BLaER1 (cell line): ENCODE results near the gene PPDPF.
A peak's percentile ranks its signal among the peaks of the same experiment; 100 is the strongest.

ENCODE experiments used
- H3K27ac ChIP-seq: shearing (Covaris generic); formaldehyde crosslinking; 2 replicates; pipeline ENCODE4 v1.8.1; 2022
- H3K27me3 ChIP-seq: shearing (Covaris generic); formaldehyde crosslinking; 2 replicates; pipeline ENCODE4 v1.8.1; 2022
- H3K36me3 ChIP-seq: shearing (Covaris generic); formaldehyde crosslinking; 2 replicates; pipeline ENCODE4 v1.8.1; 2022
- H3K4me1 ChIP-seq: shearing (Covaris generic); formaldehyde crosslinking; 2 replicates; pipeline ENCODE4 v1.8.1; 2022
- H3K4me2 ChIP-seq: shearing (Covaris generic); formaldehyde crosslinking; 2 replicates; pipeline ENCODE4 v1.8.1; 2022
- H3K4me3 ChIP-seq: shearing (Covaris generic); formaldehyde crosslinking; 2 replicates; pipeline ENCODE4 v1.8.1; 2022
- H3K9ac ChIP-seq: shearing (Covaris generic); formaldehyde crosslinking; 2 replicates; pipeline ENCODE4 v1.8.1; 2022
- H3K9me3 ChIP-seq: shearing (Covaris generic); formaldehyde crosslinking; 2 replicates; pipeline ENCODE4 v1.8.1; 2022
- H4K20me1 ChIP-seq: shearing (Covaris generic); formaldehyde crosslinking; 2 replicates; pipeline ENCODE4 v1.8.1; 2022
- Cebpa-rat ChIP-seq: shearing (Covaris generic); IDR thresholded peaks from 2 replicates; pipeline ENCODE4 v1.8.1; 2022

The PPDPF gene

GRCh38 chr20:63529861-63530787, 9.6 kb downstream of the PPDPF start:
- Histone ChIP-seq H4K20me1 (peaks cover 24% of the 10 kb centered on the region), H3K27ac (no peak overlapping the region), H3K27me3 (peaks cover 14% of the 10 kb centered on the region; the same call in 1 of the 2 replicates), H3K4me1 (peaks cover 55% of the 10 kb centered on the region), H3K36me3 (no peaks in the 10 kb centered on the region), H3K9me3 (no peaks in the 10 kb centered on the region), H3K4me2 (no peak overlapping the region), H3K4me3 (no peak overlapping the region), H3K9ac (no peak overlapping the region)
- TF ChIP-seq Cebpa-rat = no peak

GRCh38 chr20:63530788-63531160, 10.2 kb downstream of the PPDPF start:
- H3K9me3 ChIP-seq = no peaks in the 10 kb centered on the region
- no peak overlapping the region for H3K4me3 ChIP-seq
- H3K36me3 ChIP-seq = no peaks in the 10 kb centered on the region
- no peak overlapping the region for H3K4me2 ChIP-seq
- H3K9ac ChIP-seq = no peak overlapping the region
- peaks cover 18% of the 10 kb centered on the region; the same call in 1 of the 2 replicates for H4K20me1 ChIP-seq
- H3K4me1 ChIP-seq = peaks cover 54% of the 10 kb centered on the region
- no peak for TF ChIP-seq Cebpa-rat
- H3K27me3 ChIP-seq = peaks cover 17% of the 10 kb centered on the region; the same call in 1 of the 2 replicates
- no peak overlapping the region for H3K27ac ChIP-seq

- peak overlapping the region; percentile 77 for H3K4me2 ChIP-seq
- no peaks in the 10 kb centered on the region for H3K9me3 ChIP-seq
- no peaks in the 10 kb centered on the region for H3K36me3 ChIP-seq
- no peak overlapping the region for H3K4me3 ChIP-seq
- TF ChIP-seq Cebpa-rat = no peak
- no peak overlapping the region for H3K27ac ChIP-seq
- H3K4me1 ChIP-seq = peaks cover 57% of the 10 kb centered on the region
- H4K20me1 ChIP-seq = peaks cover 9% of the 10 kb centered on the region; the same call in 1 of the 2 replicates
- H3K9ac ChIP-seq = no peak overlapping the region
- peaks cover 17% of the 10 kb centered on the region; the same call in 1 of the 2 replicates for H3K27me3 ChIP-seq
Measured at GRCh38 chr20:63531686-63532448, 11.3 kb downstream of the PPDPF start.

GRCh38 chr20:63532449-63532971, 11.9 kb downstream of the PPDPF start:
- no peak for TF ChIP-seq Cebpa-rat
- Histone ChIP-seq H3K27me3 (peaks cover 17% of the 10 kb centered on the region; the same call in 1 of the 2 replicates), H3K4me2 (peak overlapping the region; percentile 77)

GRCh38 chr20:63533388-63533787, 12.8 kb downstream of the PPDPF start:
- Histone ChIP-seq H3K4me2 (peak overlapping the region; percentile 77), H3K4me3 (no peak overlapping the region)
- TF ChIP-seq Cebpa-rat = no peak

More at GRCh38 chr20:63532449-63532971, 11.9 kb downstream of the PPDPF start:
- Histone ChIP-seq H3K36me3 (no peaks in the 10 kb centered on the region), H3K4me3 (no peak overlapping the region), H4K20me1 (peaks cover 2% of the 10 kb centered on the region; the same call in 1 of the 2 replicates), H3K9ac (no peak overlapping the region), H3K4me1 (peaks cover 63% of the 10 kb centered on the region), H3K27ac (0 out of 2 replicates have a peak overlapping the region, but pooled peaks have one; percentile 22), H3K9me3 (no peaks in the 10 kb centered on the region)

GRCh38 chr20:63533871-63534393, 13.4 kb downstream of the PPDPF start:
- no peak for TF ChIP-seq Cebpa-rat
- Histone ChIP-seq H3K9me3 (no peaks in the 10 kb centered on the region), H4K20me1 (no peaks in the 10 kb centered on the region; the same call in 1 of the 2 replicates), H3K4me1 (peaks cover 76% of the 10 kb centered on the region), H3K4me3 (no peak overlapping the region), H3K4me2 (peak overlapping the region; percentile 77), H3K27me3 (peaks cover 19% of the 10 kb centered on the region; the same call in 1 of the 2 replicates), H3K27ac (no peak overlapping the region), H3K9ac (no peak overlapping the region), H3K36me3 (no peaks in the 10 kb centered on the region)

More at GRCh38 chr20:63533388-63533787, 12.8 kb downstream of the PPDPF start:
- H3K36me3 ChIP-seq = no peaks in the 10 kb centered on the region
- H4K20me1 ChIP-seq = no peaks in the 10 kb centered on the region
- no peak overlapping the region for H3K9ac ChIP-seq
- no peaks in the 10 kb centered on the region for H3K9me3 ChIP-seq
- H3K27me3 ChIP-seq = peaks cover 17% of the 10 kb centered on the region; the same call in 1 of the 2 replicates
- no peak overlapping the region for H3K27ac ChIP-seq
- H3K4me1 ChIP-seq = peaks cover 71% of the 10 kb centered on the region

- Histone ChIP-seq H3K27me3 (peaks cover 24% of the 10 kb centered on the region; the same call in 1 of the 2 replicates), H3K4me3 (no peak overlapping the region), H3K9ac (no peak overlapping the region), H3K4me1 (peaks cover 81% of the 10 kb centered on the region), H3K36me3 (no peaks in the 10 kb centered on the region), H3K9me3 (no peaks in the 10 kb centered on the region), H3K27ac (no peak overlapping the region), H4K20me1 (no peaks in the 10 kb centered on the region; the same call in 1 of the 2 replicates), H3K4me2 (peak overlapping the region; percentile 77)
- TF ChIP-seq Cebpa-rat = no peak
Measured at GRCh38 chr20:63534427-63534830, 13.9 kb downstream of the PPDPF start.

- Histone ChIP-seq H4K20me1 (no peaks in the 10 kb centered on the region; the same call in 1 of the 2 replicates), H3K36me3 (no peaks in the 10 kb centered on the region), H3K27ac (no peak overlapping the region), H3K4me3 (no peak overlapping the region), H3K4me1 (peaks cover 87% of the 10 kb centered on the region), H3K4me2 (peak overlapping the region; percentile 77), H3K9ac (no peak overlapping the region), H3K27me3 (peaks cover 24% of the 10 kb centered on the region; the same call in 1 of the 2 replicates), H3K9me3 (no peaks in the 10 kb centered on the region)
- TF ChIP-seq Cebpa-rat = no peak
Measured at GRCh38 chr20:63534831-63535651, 14.5 kb downstream of the PPDPF start.
